ENCODE results near the gene MDH1. TPM values are rescaled to one million over a fixed set of nuclear protein-coding genes. Genes with fewer than 3 reads are reported as not detected.

MDH1 gene
- total RNA-seq, 1 donor from 2014 or later, result 81.0 TPM

Other genes with a start within 250 kb of the MDH1 start
- gene WDPCP, start 486 bp upstream of the MDH1 start, total RNA-seq, result 16.6 TPM

Measured in sciatic nerve (tissue), 1 donor.